Measurements from ENCODE around the gene DECR2.

DNA sequence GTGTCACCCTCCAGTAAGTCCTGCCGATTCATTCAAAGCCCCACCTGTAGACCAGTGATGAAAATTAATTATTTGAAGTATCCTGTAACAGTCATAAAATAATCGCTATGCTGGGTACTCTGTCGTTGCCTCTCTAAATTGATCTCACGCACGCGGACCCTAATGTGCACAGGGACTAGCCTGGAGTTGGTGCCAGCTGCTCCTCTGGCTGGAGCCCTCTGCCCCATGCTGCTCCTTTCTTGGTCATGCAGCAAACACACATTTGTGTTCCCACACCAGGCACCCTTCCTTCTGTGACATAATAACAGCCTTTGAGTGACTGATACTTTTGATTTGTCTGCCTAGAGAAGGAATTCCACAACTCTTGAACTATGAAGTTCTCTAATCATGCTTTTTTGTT is 39.8 kb downstream of the DECR2 start:
- TF ChIP-seq, protein P1, sequence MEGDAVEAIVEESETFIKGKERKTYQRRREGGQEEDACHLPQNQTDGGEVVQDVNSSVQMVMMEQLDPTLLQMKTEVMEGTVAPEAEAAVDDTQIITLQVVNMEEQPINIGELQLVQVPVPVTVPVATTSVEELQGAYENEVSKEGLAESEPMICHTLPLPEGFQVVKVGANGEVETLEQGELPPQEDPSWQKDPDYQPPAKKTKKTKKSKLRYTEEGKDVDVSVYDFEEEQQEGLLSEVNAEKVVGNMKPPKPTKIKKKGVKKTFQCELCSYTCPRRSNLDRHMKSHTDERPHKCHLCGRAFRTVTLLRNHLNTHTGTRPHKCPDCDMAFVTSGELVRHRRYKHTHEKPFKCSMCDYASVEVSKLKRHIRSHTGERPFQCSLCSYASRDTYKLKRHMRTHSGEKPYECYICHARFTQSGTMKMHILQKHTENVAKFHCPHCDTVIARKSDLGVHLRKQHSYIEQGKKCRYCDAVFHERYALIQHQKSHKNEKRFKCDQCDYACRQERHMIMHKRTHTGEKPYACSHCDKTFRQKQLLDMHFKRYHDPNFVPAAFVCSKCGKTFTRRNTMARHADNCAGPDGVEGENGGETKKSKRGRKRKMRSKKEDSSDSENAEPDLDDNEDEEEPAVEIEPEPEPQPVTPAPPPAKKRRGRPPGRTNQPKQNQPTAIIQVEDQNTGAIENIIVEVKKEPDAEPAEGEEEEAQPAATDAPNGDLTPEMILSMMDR (IDR thresholded peaks at IDR 0.05), result no peak
- no peak for TF ChIP-seq POLR2A (IDR thresholded peaks at IDR 0.05)

Measured in Peyer's patch (tissue), 4 donors.